GM21423 (cell line): ENCODE data around the gene CNTNAP2.

Source experiments
- ATAC-seq: cut with Tn5 transposase; IDR thresholded peaks from one replicate; pipeline ENCODE4 v1.9.1; 2021; ENCODE audit warnings: mild to moderate bottlenecking, moderate library complexity; ENCODE audit not compliant: unreplicated experiment

CNTNAP2 gene

GRCh38 chr7:147519062-147519461 lies 1402.5 kb downstream of the CNTNAP2 start:
- no peak for ATAC-seq

GRCh38 chr7:147523056-147523455 lies 1406.5 kb downstream of the CNTNAP2 start:
- ATAC-seq = no peak

DNA sequence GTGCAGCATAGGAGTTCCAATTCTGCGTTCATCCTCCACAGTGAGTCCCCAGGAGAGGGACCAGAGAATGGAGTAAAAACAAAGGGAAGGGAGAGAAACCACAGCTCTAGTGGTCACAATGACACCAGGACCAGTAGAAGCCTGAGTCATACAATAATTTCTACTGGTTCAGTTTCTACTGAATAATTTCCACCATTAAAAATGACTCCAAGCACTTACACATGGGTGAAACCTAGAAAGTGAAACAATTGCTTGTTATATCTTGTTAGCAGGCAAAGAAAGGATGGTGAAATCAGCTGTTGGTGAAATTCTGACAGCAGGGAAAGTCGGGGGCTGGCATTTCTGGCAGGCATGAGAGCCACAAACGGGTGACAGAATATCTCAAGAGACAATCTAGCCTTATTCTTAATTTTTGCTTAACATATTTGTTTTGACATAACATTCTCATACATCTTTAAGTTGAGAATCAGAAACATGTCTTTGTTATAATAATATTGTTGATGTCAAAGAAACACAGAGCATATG lies 1408.2 kb downstream of the CNTNAP2 start:
- ATAC-seq = no peak

DNA sequence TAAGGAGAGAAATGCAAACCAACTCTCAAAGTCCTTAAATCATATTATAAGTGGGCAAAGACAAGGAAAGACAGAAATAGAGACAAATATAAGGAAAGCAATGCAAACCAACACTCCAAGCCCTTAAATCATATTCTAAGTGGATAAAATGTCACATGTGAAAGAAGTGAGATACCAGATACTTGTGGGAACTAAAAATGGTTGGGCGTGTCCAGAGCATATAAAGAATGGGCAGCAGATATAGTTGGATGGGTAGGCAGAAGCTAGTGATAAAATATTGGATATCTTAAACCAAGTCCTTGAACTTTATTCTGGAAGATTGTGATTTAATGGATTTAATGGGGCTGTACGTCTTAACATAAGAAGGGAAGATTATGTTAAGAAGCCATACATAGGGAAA lies 1408.7 kb downstream of the CNTNAP2 start:
- no peak for ATAC-seq

GRCh38 chr7:147535701-147536111 lies 1419.1 kb downstream of the CNTNAP2 start:
- no peak for ATAC-seq

- no peak for ATAC-seq
Observed at GRCh38 chr7:147539685-147540084, 1423.1 kb downstream of the CNTNAP2 start.

DNA sequence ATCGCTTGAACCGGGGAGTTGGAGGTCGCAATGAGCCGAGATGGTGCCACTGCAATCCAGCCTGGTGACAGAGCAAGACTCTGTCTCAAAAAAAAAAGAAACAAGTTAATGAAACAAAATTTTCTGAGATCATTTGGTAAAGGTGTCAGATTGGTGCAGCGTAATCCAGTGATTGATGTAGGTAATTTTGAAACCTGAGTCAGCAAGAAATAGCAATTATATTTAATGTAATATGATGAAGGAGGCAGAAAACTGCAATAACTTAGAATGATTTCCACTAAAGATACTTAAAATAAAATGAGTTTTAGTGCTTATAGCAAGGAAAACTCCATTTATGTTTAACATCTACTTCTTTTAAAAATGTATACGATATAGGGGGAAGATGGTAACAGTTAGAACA lies 1424.1 kb downstream of the CNTNAP2 start:
- ATAC-seq = no peak

DNA sequence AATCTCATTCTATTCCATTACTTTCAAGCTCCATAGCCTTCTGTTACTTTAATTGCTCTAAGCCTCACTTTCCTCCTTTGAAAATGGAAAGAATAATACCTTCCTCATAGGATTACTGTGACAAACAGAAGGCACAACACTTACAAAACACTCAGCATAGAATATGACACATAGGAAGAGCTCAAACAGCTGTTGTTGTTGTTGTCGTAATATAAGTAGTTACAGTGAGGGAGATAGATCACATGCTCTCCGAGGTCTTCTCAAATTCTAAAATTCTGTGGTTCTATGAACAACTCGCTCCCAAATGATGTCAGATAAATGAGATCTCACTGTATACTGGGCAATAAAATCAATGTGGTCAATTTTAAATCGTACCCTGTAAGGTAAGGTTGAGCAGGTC lies 1424.7 kb downstream of the CNTNAP2 start:
- no peak for ATAC-seq

DNA sequence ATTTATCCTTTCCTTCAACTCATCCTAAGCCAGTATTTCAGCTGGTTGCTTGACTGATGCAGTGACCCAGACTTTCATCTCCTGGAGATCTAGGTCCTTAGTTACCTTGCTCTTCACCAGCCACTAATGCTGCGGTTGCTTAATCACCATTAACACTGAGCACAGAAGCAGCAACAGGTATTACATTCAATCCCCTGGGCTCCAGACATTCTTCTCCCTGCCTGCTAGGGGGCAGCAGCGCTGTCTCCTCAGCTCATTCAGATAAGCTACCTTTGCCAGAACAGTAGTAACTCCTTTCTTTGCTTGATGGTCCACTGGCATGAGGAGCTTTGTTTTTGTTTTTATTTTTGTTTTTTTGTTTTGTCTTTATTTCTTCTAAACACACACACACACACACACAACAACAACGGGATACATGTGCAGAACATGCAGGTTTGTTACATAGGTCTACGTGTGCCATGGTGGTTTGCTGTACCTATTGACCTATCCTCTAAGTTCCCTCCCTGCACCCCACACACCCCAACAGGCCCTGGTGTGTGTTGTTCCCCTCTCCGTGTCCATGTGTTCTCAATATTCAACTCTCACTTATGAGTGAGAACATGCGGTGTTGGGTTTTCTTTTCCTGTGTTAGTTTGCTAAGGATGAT lies 1430.8 kb downstream of the CNTNAP2 start:
- no peak for ATAC-seq

GRCh38 chr7:147556317-147556716 lies 1439.7 kb downstream of the CNTNAP2 start:
- no peak for ATAC-seq

- ATAC-seq = no peak
Observed at GRCh38 chr7:147563669-147564068, 1447.1 kb downstream of the CNTNAP2 start.

GRCh38 chr7:147564786-147565476 lies 1448.3 kb downstream of the CNTNAP2 start:
- ATAC-seq = no peak

GRCh38 chr7:147567043-147567442 lies 1450.4 kb downstream of the CNTNAP2 start:
- ATAC-seq = no peak

- no peak for ATAC-seq
Observed at GRCh38 chr7:147569116-147569913, 1452.7 kb downstream of the CNTNAP2 start.

DNA sequence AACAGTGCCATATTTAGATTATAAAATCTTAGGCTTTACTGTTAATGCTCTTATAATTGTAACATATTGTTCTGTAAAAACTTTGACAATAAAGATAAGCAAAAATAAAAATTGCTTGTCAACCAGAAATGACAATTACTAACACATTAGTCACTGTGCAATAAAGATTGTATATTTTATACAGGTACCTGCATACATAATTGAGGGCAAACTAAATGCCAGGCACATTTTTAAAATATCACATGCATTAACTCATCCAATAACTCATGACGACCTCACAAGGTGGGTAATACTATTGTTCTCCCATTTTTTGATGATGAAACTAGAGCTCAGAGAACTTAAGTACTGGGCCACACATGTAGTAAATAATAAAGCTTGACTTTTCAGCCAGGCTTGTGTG lies 1453.8 kb downstream of the CNTNAP2 start:
- ATAC-seq = no peak

GRCh38 chr7:147571436-147572185 lies 1455.0 kb downstream of the CNTNAP2 start:
- ATAC-seq = no peak

DNA sequence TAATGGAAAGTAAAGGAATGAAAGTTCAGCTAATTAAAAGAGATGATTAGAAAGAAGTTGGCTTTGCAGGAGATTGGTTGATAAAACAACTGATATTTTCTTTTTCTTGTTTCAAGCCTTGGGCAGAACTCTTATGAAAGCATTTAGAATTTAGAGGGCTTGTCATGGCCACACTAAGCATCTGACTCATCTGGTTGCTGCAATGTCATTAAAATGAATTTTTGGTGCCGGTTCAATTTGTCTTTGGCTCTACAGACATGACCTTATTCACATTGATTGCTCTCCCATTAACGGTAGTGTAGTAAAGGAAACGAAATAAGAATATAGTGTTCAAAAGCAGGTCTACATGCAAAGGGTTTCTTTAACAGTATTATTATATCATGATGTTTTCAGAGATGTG lies 1461.6 kb downstream of the CNTNAP2 start:
- ATAC-seq = no peak

DNA sequence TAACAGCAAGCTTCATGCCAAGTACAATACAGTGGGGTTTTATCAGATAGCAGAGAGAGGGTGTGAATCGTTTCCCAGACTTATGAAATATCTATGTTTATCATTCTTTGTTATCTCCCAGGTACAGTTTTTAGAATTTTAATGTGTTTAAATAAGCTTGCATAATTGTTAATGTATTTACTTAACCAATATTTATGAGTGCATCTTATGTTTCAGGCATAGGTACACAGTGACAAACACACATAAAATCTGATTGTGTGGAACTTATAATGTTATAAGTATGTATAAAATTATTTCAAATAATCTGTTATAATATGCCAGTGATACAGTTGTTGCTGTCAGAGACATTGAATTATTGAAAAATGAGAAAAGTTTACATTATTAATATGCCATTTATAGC lies 1462.5 kb downstream of the CNTNAP2 start:
- ATAC-seq = no peak

DNA sequence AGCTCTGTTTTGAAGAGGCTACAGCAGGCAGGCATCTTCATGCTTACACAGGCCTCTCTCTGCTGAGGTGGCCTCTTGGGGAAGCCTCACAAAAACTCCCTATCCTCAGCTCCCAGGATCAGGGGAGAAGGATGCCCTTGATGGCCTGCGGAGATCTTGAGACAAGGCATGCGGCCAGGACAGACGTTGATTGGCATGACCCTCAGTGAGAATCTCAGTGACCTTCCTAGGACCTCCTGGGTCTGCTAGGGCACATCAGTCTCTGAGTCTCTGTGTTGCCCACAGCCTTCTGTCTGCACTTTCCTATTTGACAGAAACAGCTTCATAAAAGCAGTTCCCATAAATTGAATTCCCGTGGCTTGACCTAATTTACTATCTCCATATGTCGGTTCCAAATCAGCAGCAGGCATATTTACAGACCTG lies 1468.2 kb downstream of the CNTNAP2 start:
- no peak for ATAC-seq

DNA sequence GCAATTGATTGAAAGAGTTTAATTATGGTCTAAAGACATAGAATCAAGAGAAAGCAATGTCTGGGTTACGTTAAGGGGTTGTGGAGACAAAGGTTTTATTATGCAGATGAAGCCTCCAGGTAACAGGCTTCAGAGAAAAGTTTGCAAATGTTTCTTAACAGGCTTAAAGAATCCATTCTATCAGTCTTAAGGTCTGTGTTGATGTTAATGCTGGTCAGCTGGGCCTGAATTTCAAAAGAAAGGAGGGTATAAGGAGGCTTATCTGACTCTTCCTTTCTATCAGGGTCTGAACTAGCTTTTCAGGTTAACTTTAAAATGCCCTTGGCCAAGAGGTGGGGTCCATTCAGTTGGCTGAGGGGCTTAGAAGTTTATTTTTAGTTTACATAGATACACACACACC lies 1469.5 kb downstream of the CNTNAP2 start:
- ATAC-seq = no peak

GRCh38 chr7:147586526-147586925 lies 1469.9 kb downstream of the CNTNAP2 start:
- ATAC-seq = no peak
